ENCODE measurements around the gene INPP1.

- TF ChIP-seq EZH2 (IDR thresholded peaks at IDR 0.05; ENCODE audit: low read length) (no peak), CTCF (optimal IDR thresholded peaks at IDR 0.05 in 1 of 3, IDR thresholded peaks at IDR 0.05 in 1 of 3, conservative IDR thresholded peaks at IDR 0.05 in 1 of 3; ENCODE audit: extremely low read depth in 1 of 3, insufficient read depth in 2 of 3, low read length in 3 of 3) (no peak)
Measured at GRCh38 chr2:190325588-190325987, 17.8 kb upstream of the INPP1 start.
